Activated CD8-positive, alpha-beta memory T cell treated with anti-CD3 and anti-CD28 coated beads for 36 hours (primary cell): ENCODE measurements around the gene ARSI. TPM values are rescaled to one million over a fixed set of nuclear protein-coding genes. Genes with fewer than 3 reads are reported as not detected.

Experiments
- CTCF ChIA-PET: fragments of 350-600 bp; sonication (Branson Sonifier 250); formaldehyde crosslinking; loops from one replicate; lab custom pipeline; 2021; ENCODE audit warnings: antibody characterized with exemption; lab: Charles Lee
- POLR2A ChIA-PET: fragments of 350-600 bp; sonication (Branson Sonifier 250); formaldehyde crosslinking; loops from one replicate; lab custom pipeline; 2021; ENCODE audit warnings: antibody characterized with exemption; lab: Charles Lee
- total RNA-seq, 2 experiments: library from RNA; stranded (reverse); gene quantifications; one replicate each; pipeline ENCODE4 v1.2.3, GENCODE V29; 2021

The ARSI gene
- total RNA-seq, 2 experiments from 2014 or later, result not detected

- ChIA-PET POLR2A (no interaction called here), CTCF (interaction anchor here (1.4 kb wide), 1 partner anchor 21 kb away, joined by 3 read pairs; no protein-coding TSS in a partner anchor)
Observed at GRCh38 chr5:150298701-150299451, 3.8 kb downstream of the ARSI start.

GRCh38 chr5:150297934-150298595, 4.6 kb downstream of the ARSI start:
- ChIA-PET CTCF (interaction anchor here (1.4 kb wide), 1 partner anchor 21 kb away, joined by 3 read pairs; no protein-coding TSS in a partner anchor), POLR2A (no interaction called here)

- ChIA-PET POLR2A (no interaction called here), CTCF (no interaction called here)
Observed at GRCh38 chr5:150297236-150297890, 5.3 kb downstream of the ARSI start.

GRCh38 chr5:150296496-150296895, 6.2 kb downstream of the ARSI start:
- CTCF ChIA-PET, result no interaction called here

GRCh38 chr5:150295741-150296486, 6.8 kb downstream of the ARSI start:
- POLR2A ChIA-PET, result no interaction called here
- CTCF ChIA-PET, result interaction anchor here (0.9 kb wide), 1 partner anchor 121 kb away, joined by 3 read pairs; no protein-coding TSS in a partner anchor

More at GRCh38 chr5:150296496-150296895, 6.2 kb downstream of the ARSI start:
- POLR2A ChIA-PET, result no interaction called here

GRCh38 chr5:150295172-150295634, 7.5 kb downstream of the ARSI start:
- POLR2A ChIA-PET, result no interaction called here

GRCh38 chr5:150294551-150295071, 8.1 kb downstream of the ARSI start:
- ChIA-PET POLR2A (no interaction called here), CTCF (no interaction called here)

More at GRCh38 chr5:150295172-150295634, 7.5 kb downstream of the ARSI start:
- CTCF ChIA-PET, result interaction anchor here (0.9 kb wide), 1 partner anchor 121 kb away, joined by 3 read pairs; no protein-coding TSS in a partner anchor

- POLR2A ChIA-PET, result no interaction called here
- CTCF ChIA-PET, result no interaction called here
Observed at GRCh38 chr5:150293091-150293941, 9.4 kb downstream of the ARSI start.

GRCh38 chr5:150291388-150292385, 11.0 kb downstream of the ARSI start:
- POLR2A ChIA-PET, result no interaction called here

GRCh38 chr5:150289551-150290390, 12.9 kb downstream of the ARSI start, which contains the start of gene CAMK2A:
Gene CAMK2A (minus strand): TSS chr5:150289773. CDS start chr5:150289625, 148 bp downstream.
- ChIA-PET CTCF (interaction anchor here (0.6 kb wide), 2 partner anchors 23 to 218 kb away, joined by 3 read pairs; no protein-coding TSS in a partner anchor), POLR2A (no interaction called here)

More at GRCh38 chr5:150291388-150292385, 11.0 kb downstream of the ARSI start:
- CTCF ChIA-PET, result no interaction called here

GRCh38 chr5:150288791-150289190, 13.9 kb downstream of the ARSI start:
- ChIA-PET POLR2A (no interaction called here), CTCF (no interaction called here)

GRCh38 chr5:150288361-150288760, 14.3 kb downstream of the ARSI start:
- ChIA-PET CTCF (no interaction called here), POLR2A (no interaction called here)

GRCh38 chr5:150286820-150287219, 15.9 kb downstream of the ARSI start:
- CTCF ChIA-PET, result no interaction called here
- POLR2A ChIA-PET, result no interaction called here

GRCh38 chr5:150285114-150285513, 17.6 kb downstream of the ARSI start:
- ChIA-PET CTCF (no interaction called here), POLR2A (no interaction called here)

GRCh38 chr5:150284311-150284710, 18.4 kb downstream of the ARSI start:
- POLR2A ChIA-PET, result no interaction called here

GRCh38 chr5:150283904-150284303, 18.8 kb downstream of the ARSI start:
- ChIA-PET CTCF (no interaction called here), POLR2A (no interaction called here)

More at GRCh38 chr5:150284311-150284710, 18.4 kb downstream of the ARSI start:
- CTCF ChIA-PET, result no interaction called here
